ENCODE data around the gene PLXNB1. TPM values are rescaled to one million over a fixed set of nuclear protein-coding genes. Genes with fewer than 3 reads are reported as not detected.

PLXNB1 gene
- total and polyA plus RNA-seq, 2 of the 13 experiments (the other 11 are each of a cell fraction or from before 2014, with no cell fraction given) = 86.0 to 143 TPM

DNA sequence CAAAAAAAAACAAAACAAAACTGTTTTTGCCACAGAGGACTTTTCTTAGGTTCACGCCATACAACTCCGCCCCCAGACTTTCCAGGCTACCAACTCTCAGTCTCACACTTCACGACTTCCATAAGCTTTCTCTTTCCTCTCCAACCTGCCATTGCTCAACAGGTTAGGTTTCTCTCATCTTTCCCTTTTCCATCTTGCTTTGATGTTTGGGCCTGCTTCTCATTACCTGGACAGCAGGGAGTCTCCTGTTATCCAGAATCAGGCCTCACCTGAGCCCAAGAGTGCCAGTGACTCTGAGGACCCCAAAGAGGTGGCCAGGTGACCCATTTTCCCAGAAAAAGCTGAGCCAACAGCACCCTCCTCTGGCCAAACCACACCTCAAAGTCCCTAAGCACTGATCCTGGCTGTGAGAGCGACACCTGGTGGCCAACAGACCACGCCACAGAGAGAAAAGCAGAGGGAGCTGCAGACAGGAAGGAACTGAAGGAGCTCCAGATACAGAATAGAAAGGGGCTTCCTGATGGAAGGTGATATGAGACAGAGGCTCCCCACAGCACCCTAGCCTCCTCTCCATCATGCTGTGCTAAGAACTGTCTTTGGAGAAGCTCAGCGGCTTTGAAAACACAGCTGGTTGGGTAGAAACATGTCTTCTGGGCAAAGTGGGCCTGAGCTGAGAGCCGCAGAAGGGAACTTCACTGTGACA lies 6.0 kb upstream of the PLXNB1 start (continued):
- TF ChIP-seq ZEB1 (IDR thresholded peaks at IDR 0.05; ENCODE audit: insufficient replicate concordance, low read depth) = no peak
- TF ChIP-seq AHR (CRISPR knock-in tag; IDR thresholded peaks at IDR 0.05) = no peak
- peak; percentile 41; the same call in 1 of the 2 replicates for TF ChIP-seq YEATS2 (CRISPR knock-in tag; IDR thresholded peaks at IDR 0.05; ENCODE audit: borderline replicate concordance)
- TF ChIP-seq ZFP82 (CRISPR knock-in tag; IDR thresholded peaks at IDR 0.05; ENCODE audit: borderline replicate concordance) = no peak
- 0 out of 2 replicates have a peak, but pooled peaks have one; percentile 18 for TF ChIP-seq MXD4 (CRISPR knock-in tag; IDR thresholded peaks at IDR 0.05)
- 0 out of 2 replicates have a peak, but pooled peaks have one; percentile 45 for TF ChIP-seq ZNF343 (CRISPR knock-in tag; IDR thresholded peaks at IDR 0.05)
- TF ChIP-seq SAP130 (CRISPR knock-in tag; IDR thresholded peaks at IDR 0.05; ENCODE audit: low read depth) = peak; percentile 61
- no peak for TF ChIP-seq ZNF441 (CRISPR knock-in tag; IDR thresholded peaks at IDR 0.05; ENCODE audit: borderline replicate concordance)
- no peak for TF ChIP-seq ZSCAN20 (CRISPR knock-in tag; IDR thresholded peaks at IDR 0.05; ENCODE audit: borderline replicate concordance)
- no peak for TF ChIP-seq NAIF1 (CRISPR knock-in tag; IDR thresholded peaks at IDR 0.05; ENCODE audit: borderline replicate concordance)
- TF ChIP-seq, protein P1, sequence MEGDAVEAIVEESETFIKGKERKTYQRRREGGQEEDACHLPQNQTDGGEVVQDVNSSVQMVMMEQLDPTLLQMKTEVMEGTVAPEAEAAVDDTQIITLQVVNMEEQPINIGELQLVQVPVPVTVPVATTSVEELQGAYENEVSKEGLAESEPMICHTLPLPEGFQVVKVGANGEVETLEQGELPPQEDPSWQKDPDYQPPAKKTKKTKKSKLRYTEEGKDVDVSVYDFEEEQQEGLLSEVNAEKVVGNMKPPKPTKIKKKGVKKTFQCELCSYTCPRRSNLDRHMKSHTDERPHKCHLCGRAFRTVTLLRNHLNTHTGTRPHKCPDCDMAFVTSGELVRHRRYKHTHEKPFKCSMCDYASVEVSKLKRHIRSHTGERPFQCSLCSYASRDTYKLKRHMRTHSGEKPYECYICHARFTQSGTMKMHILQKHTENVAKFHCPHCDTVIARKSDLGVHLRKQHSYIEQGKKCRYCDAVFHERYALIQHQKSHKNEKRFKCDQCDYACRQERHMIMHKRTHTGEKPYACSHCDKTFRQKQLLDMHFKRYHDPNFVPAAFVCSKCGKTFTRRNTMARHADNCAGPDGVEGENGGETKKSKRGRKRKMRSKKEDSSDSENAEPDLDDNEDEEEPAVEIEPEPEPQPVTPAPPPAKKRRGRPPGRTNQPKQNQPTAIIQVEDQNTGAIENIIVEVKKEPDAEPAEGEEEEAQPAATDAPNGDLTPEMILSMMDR (CRISPR knock-in tag; IDR thresholded peaks at IDR 0.05) = peak; percentile 100
- TF ChIP-seq ZNF382 (CRISPR knock-in tag; IDR thresholded peaks at IDR 0.05; ENCODE audit: borderline replicate concordance) = no peak
- TF ChIP-seq ZNF230 (CRISPR knock-in tag; IDR thresholded peaks at IDR 0.05) = peak; percentile 53; the same call in 1 of the 2 replicates
- no peak for TF ChIP-seq RFX3 (CRISPR knock-in tag; IDR thresholded peaks at IDR 0.05)
- peak; percentile 60; the same call in 1 of the 2 replicates for TF ChIP-seq HDAC2 (CRISPR knock-in tag; IDR thresholded peaks at IDR 0.05)
- peak; percentile 36; the same call in 1 of the 2 replicates for TF ChIP-seq BHLHE40 (IDR thresholded peaks at IDR 0.05; ENCODE audit: low read length)
- TF ChIP-seq NONO (IDR thresholded peaks at IDR 0.05) = no peak
- peak; percentile 67; the same call in 1 of the 2 replicates for TF ChIP-seq NONO (CRISPR knock-in tag; conservative IDR thresholded peaks at IDR 0.05)
- no peak for TF ChIP-seq ZSCAN9 (CRISPR knock-in tag; IDR thresholded peaks at IDR 0.05; ENCODE audit: borderline replicate concordance)
- 0 out of 2 replicates have a peak, but pooled peaks have one; percentile 58 for TF ChIP-seq TSC22D2 (CRISPR knock-in tag; IDR thresholded peaks at IDR 0.05; ENCODE audit: borderline replicate concordance)
- TF ChIP-seq IRX3 (CRISPR knock-in tag; IDR thresholded peaks at IDR 0.05; ENCODE audit: borderline replicate concordance, low read depth) = no peak
- no peak for TF ChIP-seq AGO2 (optimal IDR thresholded peaks at IDR 0.05; ENCODE audit: low read depth, low read length)
- TF ChIP-seq ZNF547 (CRISPR knock-in tag; IDR thresholded peaks at IDR 0.05) = 0 out of 2 replicates have a peak, but pooled peaks have one; percentile 43
- TF ChIP-seq, protein P2, sequence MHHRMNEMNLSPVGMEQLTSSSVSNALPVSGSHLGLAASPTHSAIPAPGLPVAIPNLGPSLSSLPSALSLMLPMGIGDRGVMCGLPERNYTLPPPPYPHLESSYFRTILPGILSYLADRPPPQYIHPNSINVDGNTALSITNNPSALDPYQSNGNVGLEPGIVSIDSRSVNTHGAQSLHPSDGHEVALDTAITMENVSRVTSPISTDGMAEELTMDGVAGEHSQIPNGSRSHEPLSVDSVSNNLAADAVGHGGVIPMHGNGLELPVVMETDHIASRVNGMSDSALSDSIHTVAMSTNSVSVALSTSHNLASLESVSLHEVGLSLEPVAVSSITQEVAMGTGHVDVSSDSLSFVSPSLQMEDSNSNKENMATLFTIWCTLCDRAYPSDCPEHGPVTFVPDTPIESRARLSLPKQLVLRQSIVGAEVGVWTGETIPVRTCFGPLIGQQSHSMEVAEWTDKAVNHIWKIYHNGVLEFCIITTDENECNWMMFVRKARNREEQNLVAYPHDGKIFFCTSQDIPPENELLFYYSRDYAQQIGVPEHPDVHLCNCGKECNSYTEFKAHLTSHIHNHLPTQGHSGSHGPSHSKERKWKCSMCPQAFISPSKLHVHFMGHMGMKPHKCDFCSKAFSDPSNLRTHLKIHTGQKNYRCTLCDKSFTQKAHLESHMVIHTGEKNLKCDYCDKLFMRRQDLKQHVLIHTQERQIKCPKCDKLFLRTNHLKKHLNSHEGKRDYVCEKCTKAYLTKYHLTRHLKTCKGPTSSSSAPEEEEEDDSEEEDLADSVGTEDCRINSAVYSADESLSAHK (CRISPR knock-in tag; IDR thresholded peaks at IDR 0.05; ENCODE audit: borderline replicate concordance) = no peak
- no peak for TF ChIP-seq ZNF709 (CRISPR knock-in tag; IDR thresholded peaks at IDR 0.05)
- no peak for TF ChIP-seq ZNF703 (CRISPR knock-in tag; IDR thresholded peaks at IDR 0.05; ENCODE audit: borderline replicate concordance)

Measured in HepG2 (cell line).